IPS DF 4.7 (cell line): ENCODE measurements around the gene MRPL49.
"Not testable (repeated sequence)": the region's sequence is repeated elsewhere in the genome, so short reads cannot be mapped to it uniquely, and the experiment has no call there.

Experiments
- DNase-seq: peaks from one replicate; pipeline ENCODE4 v3.0.0-alpha.2; 2013; ENCODE audit warnings: low spot score; ENCODE audit errors: extremely low read depth

The MRPL49 gene

DNA sequence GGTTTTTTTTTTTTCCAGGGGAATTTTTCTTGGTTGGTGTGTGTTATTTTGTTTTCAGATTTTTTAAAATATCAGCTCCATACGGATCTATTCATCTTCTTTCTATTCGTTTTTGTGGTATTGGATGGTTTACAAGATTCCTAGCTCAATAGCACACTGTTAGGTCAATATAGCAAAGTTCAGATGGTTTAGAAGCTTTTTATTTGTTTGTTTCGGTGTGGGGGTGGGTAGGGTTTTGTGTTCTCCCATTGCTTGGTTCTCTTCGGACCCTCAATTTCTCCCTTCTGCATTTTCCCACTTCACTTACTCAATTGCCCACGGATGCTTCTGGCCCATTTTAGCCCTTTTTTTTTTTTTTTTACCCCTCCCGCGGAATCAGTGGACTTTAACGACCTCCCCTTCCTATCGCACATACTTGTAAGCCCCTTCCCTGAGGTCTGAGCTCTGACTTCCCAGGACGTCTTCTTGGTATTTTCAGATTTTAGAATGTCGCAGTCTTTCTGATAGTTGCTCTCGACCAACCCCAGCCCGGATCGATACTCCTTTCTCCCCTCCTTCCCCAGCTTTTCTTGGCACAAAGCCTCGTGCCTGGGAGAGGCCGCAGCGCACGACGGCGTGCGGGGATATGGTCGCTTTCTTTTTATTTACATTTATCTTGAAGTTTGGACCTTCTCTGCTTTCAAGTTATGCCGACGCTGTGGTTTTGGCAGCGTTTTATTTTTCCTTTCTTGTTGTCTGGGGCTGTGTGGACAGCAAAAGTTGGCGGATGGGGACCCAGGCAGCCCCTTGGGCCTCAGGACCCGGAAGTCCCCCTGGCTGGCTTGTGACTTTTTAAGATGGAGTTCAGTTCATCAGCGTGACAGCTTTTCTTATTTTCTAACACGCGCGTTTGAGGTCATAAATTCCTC is 43.5 kb downstream of the MRPL49 start:
- DNase-seq: no peak

DNA sequence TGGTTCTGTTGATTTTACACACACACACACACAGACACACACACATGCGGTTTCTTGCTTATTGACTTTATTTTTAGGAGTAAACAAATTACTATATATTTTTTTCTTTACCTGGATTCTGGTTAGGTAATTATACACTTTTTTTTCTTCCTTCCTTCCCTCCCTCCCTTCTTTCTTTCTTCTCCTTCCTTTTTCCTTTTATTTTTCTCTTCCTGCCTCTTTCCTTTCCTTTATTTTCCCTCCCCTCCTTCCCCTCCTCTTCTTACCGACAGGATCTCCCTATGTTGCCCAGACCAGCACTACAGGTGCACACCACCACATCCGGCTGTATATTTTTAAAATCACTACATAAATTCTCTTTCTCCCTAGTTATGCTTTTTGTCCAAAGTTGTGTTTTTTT is 44.8 kb downstream of the MRPL49 start:
- no peak for DNase-seq

GRCh38 chr11:65167656-65168055 is 45.5 kb downstream of the MRPL49 start:
- no peak for DNase-seq

DNA sequence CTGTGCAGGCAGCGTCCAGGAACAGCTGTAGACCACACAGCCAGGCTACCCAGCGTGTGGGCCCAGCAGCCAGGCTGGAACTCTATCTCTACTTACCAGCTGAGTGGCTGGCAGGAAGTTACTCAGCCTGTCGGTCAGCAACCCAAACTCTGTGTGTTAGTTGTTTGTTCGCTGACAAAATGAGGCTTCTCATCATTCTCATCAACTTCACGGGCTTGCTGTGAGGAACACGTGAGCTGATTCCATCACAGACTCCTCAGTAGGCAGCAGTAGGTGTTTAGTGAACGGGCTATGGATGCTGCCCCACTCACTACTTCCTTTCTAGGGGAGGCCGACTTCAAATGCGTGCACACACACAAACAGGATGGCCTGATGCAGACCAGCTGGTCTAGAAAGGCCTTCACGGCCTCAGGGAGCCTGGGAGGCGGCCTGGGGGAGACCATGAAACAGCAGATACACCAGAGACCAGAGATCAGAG is 47.1 kb downstream of the MRPL49 start:
- no peak for DNase-seq

DNA sequence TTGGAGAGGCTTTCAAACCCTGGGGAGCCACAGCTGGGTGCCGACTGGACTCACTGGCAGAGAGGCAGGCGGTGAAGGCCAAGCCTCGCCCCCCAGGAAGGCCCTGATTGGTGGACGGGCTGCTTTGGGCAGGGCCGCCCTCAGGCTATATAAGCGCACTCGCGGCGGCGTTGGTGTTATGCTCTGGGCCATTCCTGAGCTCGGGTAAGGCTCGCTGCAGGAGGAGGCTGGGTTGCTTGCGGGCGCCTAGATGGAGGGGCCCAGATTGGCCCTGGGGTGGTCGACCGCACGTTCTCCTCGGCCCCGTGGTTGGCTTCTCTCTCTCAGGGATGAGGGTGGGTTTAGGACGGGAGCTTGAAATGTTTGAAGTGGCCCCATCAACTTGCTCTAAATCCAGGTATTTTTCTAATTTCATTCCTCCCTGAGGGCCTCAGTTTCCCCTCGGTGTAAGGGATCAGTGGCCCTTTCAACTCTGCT is 48.0 kb downstream of the MRPL49 start, which contains the start of gene SPDYC:
Gene SPDYC, plus strand, starts transcription at position 176 of the 477 bp plus-strand sequence. CDS start 1,125 bp downstream, outside the sequence.
- DNase-seq: no peak

DNA sequence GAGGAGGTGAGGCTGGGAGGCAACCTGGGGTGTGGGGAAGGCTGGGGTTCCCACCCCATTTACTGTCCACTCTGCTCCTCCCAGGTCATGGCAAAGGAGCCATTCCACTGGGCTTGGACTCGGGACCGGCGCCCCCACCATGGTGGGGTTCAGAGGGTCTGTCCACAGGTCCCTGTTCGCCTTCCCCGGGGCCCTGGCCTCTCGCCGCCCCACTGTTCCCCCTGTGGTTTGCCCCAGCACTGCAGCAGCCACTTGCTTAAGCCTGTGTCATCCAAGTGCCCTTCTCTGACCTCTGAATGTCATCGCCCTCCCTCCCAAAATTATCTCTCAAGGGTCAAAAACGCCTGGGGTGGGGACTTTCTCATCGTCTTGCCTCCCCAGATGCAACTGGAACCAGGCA is 50.5 kb downstream of the MRPL49 start:
- DNase-seq: no peak

DNA sequence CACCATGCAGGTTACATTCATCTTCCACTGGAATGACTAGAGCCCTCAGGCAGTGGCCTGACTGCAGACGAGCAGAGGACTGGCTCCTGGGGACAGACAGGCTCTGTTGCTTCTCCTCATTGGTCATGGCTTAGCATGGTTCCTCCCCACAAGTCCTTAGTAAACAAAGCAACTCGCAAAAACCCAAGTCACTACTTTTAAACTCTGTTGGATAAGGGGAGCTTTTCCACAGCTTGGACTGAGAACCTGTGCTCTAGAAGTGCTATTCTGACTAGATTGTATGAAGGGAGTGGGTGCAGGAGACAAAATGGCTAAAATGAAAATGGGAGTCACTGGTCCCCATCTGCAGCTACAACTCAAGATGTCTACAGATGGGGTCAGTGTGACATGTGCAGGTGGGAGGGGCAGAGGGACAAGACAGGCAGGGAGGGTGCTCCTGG is 52.5 kb downstream of the MRPL49 start:
- not testable (repeated sequence) for DNase-seq
